GM21447 (cell line): ENCODE measurements around the gene LIG1.

ENCODE experiments used
- ATAC-seq: cut with Tn5 transposase; IDR thresholded peaks from one replicate; pipeline ENCODE4 v1.9.1; 2021; ENCODE audit not compliant: unreplicated experiment

LIG1 gene

DNA sequence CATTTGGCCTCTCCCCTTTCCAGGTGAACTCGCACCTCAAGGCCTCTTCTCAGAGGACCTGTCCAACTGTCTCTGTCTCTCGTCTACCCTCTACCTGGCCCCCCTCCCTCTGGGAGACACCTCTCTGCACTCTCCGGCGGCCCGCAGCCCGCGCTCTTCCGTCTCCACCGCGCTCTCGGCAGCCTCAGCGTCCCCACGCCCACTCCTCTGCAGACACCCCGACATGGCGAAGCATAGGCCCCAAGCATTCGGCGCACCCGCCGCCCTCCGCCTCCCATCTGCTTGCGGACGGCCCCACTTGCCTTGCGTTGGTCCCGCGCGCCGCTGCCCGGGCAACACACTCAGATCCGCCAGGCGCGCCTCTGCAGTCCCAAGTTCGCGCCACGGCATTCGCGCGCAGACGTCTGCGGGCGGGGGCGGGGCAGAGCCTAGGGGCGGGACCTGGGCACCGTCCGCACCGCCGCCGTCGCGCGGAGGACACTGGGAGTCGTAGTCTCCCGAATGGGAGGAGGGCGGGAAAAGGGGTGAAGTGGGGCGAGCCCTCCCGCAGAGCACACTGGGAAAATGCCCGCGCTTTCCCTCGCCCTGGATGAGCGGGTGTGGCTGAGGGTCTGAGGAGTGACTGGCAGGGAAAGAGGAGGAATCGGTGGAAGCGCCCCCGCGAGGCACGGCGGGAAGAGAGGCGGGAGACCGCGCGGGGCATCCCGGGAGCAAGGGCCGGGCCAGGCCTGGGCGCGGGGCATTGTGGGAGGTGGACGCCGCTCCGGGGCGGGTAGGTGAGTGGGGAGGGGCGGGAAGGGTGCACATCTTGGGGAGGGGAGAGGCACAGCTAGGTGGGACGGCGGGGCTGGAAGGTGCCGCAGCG lies at the start of gene LIG1, which contains the start of gene ZSWIM9:
LIG1 (minus strand) TSS at position 406 of the 865 bp plus-strand sequence. CDS start 4,778 bp downstream, outside the sequence.
ZSWIM9 (plus strand) TSS at position 742 of the 865 bp plus-strand sequence. CDS start 1,123 bp downstream, outside the sequence.
- ATAC-seq, result peak; percentile 67

DNA sequence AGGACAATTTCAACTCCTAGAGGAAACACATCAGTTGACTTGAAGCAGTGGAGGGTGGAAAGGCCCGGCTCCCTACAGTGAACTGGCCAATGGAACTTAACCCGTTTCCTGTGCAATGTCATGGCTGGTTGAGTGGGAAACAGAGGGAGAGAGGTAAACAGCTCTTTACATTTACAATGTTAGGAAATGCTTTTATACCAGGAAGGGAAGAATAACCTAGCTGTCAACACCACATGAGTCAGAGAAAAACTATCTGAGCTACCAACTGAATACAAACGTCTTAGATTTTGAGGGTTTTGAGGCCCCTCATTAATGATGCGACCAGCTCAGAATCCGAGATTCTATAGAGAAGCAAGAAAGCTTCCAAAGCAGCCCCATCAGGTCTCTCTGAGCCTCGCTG lies 48.9 kb upstream of the LIG1 start:
- no peak for ATAC-seq

DNA sequence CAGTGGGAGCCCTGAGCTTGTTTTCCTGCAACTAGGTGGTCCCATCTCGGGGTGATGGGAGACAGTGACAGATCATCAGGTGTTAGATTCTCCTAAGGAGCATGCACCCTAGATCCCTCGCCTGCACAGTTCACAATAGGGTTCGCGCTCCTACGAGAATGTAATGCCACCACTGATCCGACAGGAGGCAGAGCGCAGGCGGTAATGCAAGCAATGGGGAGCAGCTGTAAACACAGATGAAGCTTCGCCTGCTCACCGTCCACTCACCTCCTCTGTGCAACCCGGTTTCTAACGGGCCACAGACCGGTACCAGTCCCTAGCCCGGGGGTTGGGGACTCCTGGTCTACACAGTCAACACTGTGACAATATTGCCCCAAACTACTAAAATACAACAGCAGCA lies 46.8 kb upstream of the LIG1 start:
- ATAC-seq, result no peak

DNA sequence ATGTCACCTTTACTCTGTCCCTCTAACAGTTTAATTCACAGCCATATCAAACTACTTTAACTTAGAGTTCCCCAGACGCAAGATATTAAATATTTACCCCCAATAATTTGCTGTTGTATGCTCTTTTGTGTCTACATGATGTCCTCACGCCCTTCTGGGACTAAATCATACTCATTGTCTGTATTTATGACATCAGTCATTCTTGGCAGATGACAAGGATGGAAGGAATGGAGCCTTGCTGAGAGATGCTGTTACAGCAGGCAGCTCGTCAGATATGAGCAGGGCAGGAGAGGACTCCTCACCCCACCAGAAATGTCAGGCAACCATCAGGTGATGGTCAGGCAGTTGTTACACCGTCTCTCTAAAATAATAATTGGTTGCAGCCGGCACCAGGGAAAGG lies 43.8 kb upstream of the LIG1 start:
- ATAC-seq, result no peak

DNA sequence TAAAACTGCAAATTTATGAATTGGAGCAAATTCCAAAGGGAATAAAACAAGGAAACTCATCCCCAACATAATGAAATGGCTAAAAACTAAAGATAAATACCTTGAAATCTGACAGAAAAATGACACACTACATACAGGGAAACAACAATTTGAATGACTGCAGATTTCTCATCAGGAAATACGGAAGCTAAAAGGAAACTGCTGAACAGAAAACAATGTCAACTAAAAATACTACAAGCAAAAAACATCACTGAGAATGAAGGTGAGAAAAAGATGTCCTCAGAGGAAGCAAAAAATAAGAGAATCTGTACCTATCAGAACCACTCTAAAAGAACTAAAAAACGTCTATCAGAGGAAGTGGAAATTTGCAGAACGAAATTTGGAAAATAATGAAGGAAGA lies 39.9 kb upstream of the LIG1 start:
- ATAC-seq, result no peak

DNA sequence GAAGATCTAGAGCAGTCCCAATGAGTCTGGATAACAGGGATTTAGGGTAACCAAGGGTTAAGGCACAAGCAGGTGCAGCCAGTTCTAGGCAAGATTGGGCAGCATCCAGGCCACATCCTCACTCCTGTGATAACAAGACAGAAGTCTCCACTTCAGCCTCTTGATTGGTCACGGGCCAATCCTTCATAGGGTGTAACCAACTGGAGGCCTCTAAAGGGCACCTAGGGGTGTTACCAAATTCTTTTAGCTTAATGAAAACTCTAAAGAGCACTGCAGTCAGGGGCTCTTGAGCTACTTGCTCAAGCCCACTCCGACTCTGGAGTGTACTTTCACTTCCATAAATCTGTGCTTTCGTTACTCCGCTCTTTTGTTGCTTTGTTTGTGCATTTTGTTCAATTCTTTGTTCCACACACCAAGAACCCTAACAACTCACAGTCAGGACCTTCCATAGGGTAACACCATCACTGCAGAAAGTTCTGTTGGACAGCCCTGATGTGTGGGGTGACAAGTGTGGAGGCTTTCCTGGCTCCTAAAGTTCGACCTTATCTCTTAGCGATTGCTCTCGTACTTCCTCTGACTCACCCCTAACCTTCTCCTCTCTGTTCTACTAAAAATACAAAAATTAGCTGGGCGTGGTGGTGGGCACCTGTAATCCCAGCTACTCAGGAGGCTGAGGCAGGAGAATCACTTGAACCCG lies 36.4 kb upstream of the LIG1 start:
- no peak for ATAC-seq

DNA sequence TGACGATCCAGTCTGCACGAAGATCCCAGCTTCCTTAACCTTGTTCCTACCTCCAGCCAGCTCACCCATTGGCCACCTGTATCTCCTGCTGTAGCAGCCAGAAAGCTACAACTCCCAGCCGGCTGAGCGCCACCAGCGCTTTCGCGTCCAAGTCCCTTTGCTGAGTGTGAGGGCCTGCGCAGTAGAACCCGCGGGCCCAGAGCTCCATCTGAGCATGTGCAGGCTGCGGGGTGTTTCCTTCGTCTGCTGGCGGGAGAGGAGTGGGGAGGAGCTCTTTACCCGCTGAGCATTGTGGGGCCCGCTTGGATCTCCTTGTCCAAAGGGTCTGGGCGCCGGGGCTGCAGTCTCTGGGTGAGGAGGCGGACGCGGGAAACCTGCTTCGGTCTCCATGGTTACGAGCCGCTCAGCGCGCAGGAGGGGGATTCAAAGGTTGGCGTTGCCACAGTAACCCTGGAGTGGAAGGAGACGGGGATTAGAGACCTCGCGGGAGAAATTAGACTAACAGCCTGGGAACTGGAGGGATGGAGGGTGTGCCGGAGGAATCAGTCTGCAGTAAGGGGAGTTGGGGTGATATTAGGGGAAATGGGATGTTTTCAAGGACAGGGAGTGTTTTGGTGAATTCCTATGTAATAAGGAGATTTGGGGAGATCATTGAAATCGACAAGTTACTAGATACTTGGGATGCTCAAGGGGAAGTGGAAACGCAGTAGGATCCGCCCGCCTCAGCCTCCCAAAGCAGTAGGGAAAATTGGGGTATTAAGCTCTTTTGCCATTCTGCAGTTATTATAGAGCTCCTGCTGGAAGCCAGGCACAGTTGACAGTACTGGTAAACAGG lies 33.9 kb upstream of the LIG1 start:
- peak; percentile 88 for ATAC-seq

DNA sequence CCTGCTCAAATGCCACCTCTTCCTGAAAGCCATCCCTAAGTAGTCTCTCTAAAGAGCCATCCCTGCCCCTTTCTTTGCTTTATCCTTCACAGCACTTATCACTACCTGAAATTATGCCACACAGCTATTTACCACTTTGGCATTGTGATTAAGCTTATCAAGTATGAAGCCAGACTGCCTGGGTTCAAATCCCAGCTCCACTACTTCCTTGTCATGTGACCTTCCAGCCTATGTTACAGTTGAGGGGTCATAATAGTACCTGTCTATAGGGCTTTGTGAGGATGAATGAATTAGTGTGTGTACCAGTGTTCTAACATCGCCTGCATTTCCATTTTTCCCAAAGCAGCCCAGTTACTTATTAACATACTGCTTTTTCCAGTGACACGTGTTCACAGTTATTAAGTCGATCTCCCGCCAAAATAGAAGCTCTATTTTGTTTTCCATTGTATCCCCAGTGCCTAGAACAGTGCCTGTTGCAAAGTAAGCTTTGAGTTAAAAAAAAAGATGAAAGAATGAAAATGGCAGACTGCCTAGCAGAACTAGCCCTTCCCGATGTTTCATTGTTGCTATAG lies 33.2 kb upstream of the LIG1 start:
- no peak for ATAC-seq

DNA sequence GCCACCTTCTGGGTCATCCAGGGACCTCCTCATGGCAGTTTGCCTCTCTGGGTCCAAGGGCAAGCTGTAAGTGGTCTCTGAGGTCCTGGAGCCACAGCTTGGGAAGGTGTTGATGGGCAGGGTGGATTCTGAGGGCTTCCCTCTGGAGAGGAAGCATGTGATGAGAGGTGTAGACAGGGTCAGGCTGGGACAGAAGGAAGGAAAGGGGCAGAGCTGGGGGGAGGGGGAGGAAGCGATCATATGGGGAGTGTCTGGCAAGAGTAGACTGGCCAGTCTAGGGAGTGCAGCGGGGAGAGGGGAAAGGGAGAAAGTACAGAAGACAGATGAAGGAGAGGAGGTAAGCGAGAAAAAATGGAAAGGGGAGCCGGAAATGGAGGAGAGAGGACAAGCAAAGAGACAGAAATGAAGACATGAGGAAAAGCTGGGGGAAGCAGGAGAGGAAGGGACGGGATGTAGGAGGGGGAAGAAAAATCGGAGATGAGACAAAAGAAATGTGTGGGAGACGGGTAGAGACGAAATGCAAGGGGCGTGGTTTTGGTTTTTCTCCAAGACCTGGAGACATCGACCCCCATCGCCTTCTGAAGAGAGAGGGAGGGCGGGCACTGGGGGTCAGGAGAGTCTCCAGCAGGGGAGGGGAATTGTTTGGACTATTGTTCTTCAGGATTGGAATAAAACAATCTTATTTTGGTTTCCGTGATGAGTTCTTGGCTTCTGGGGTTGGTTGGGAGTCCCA lies 27.0 kb upstream of the LIG1 start:
- ATAC-seq, result no peak

DNA sequence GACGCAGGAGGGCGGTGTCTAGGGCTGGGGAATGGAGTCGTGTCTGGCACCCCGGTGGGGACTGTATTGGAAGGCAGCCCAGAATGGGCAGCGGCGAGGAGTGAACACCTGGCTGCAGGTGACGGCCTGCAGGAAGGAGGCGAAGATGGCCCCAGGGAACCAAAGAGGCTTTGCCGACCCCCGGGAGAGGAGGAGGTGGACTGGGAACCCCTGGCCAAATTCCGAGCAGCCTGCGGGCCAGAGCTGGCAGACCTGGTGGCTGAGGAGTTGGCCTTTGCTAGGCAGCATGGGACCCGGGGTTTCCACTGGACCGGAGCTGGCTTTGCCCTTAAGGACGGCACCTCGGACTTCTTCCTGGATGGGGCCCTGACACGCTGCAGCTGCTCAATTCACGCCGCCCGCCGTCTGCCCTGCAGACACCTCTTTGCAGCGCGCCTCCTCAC lies 26.2 kb upstream of the LIG1 start:
- ATAC-seq, result no peak

DNA sequence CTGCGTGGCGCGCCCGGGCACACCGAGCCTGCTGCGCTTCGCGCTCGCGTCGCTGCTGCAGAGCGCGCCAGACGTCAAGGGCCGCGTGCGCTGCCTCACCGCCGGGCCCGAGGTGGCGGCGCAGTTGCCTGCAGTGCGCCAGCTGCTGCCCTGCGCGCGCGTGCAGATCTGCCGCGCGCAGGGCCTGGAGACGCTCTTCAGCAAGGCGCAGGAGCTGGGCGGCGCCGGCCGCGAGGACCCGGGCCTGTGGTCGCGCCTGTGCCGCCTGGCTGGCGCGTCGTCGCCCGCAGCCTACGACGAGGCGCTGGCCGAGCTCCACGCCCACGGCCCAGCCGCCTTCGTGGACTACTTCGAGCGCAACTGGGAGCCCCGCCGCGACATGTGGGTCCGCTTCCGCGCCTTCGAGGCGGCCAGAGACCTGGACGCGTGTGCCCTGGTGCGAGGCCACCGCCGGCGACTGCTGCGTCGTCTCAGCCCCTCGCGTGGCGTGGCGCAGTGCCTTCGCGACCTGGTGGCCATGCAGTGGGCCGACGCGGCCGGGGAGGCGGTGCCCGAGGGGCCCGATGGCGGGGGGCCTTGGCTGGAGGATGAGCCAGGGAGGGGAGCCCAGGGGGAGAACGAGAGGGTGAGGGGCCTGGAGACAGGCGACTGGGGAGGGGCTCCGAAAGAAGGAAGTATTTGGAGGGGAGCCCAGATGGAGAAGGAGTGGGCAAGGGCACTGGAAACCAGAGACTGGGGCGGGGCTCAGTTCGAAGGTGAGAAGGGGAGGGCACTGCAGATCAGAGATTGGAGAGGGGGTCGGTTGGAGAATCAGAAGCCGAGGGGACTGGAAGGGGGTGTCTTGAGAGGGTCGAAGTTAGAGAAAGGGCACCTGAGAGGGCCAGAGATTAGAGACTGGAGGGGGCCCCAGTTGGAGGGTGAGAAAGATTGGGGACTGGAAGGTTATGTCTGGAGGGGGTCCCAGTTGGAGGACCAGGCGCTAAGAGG lies 25.0 kb upstream of the LIG1 start:
- ATAC-seq, result no peak

DNA sequence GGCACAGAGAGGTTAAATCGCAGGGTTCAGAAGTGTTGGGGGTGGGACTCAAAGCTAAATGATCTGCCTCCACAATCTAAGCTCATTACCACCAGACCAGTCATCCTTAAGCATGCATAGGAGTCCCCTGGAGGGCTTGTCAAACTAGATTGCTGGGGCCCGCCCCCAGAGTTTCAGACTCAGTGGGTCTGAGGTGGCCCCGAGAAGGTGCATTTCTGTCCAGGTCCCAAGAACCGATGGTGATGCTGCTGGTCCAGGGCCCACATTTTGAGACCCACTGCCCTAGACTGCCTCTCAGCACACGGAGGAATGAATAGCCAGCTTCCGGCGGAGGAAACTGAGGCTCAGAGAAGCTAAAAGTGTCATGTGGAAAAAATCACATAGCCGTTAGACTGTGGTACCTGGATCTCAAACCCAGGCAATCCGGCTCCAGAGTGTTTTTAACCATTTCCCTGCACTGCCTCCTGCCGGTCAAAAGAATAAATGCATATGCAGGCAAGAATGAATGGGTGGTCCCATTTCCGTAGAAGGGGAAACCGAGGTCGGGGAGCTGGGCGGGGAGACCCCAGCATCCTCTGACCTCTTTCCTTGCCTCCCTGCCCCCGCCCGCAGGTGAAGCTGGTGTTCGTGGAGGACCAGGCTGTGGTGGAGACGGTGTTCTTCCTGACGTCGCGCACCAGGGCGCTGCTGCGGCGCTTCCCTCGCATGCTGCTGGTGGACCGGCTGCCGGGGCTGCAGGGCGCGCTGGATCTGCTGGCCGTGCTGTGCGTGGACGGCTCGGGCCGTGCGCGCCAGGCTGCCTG lies 24.1 kb upstream of the LIG1 start:
- ATAC-seq, result no peak

DNA sequence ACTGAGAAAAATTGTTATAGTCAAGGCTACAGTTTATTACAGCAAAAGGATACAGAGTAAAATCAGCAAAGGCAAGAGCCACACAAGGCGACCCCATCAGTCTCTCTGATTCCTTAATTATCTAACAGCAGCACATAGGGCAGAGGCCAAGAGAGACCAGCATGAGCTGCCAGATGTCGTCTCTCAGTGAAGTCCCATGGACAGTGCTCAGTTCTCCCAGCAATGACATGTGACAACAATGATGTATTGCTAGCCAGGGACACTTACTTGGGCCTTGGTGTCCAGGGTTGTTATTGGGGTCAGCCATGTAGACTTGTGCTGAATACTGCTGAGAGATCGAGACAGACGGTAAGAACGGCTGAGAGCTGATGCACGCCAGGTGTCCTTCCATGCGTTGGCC lies 22.6 kb upstream of the LIG1 start:
- ATAC-seq, result no peak

DNA sequence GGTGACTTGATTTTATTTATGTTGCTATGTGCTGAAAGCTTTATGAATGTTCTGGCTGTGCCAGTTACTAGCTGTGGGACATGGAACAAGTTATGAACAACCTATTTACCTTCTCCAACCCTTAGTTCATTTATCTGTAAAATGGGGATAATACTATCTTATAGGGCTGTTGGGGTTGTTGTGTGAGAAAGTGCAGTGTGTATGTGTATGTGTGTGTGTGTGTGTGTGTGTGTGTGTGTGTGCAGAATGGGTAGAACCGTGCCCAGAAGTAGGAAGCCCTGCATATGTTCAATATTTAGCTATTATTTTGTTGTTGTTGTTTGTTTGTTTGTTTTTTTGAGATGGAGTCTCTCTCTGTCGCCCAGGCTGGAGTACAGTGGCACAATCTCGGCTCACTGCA lies 20.7 kb upstream of the LIG1 start:
- ATAC-seq, result no peak

DNA sequence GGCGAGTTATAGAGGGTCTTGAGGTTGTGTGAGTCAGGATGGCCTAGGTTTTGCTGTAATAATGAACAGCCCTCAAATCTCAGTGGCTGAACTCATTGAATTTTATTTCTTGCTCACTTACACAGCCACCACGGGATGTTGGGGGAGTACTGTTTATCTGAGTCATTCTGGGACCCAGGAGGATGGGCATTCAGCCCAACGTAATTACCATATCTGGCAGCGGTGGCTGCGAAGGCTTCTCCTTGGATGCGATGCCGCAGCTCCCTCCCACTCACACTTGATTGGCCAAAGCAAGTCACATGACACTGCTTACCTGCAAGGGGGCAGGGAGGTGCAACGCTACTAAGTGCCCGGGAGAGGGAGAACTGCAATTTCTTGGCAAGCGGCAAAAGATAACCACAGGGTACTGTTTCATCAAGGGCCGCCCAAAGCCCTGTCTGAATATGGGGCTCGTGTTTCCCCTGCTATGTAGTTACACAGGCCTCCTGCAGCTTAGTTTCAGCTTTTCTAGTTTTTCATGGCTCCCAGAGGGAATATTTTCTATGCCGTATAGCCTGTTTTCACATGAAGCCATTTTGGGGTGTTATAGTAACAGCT lies 20.2 kb upstream of the LIG1 start:
- ATAC-seq, result no peak

DNA sequence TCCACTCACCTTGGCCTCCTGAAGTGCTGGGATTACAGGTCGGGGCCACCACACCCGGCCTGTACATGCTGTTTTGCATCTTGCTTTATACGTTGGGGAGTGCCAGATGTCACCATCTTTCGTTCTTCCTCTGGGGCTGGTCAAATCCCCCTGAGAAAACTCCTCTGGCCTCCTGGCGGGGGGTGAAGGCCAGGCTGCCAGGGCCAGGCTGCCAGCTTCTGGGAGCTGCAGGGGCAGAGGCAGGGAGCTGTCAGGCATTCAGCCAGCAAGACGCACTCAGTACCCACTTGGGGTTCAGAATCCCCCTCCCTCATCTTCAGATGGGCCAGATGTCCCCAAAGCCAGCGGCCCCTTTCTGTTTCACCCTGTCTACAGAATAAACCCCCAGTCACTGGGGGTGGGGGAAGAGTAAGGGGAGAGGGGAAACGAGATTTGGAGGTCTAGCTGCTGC lies 16.4 kb upstream of the LIG1 start:
- peak; percentile 51 for ATAC-seq

DNA sequence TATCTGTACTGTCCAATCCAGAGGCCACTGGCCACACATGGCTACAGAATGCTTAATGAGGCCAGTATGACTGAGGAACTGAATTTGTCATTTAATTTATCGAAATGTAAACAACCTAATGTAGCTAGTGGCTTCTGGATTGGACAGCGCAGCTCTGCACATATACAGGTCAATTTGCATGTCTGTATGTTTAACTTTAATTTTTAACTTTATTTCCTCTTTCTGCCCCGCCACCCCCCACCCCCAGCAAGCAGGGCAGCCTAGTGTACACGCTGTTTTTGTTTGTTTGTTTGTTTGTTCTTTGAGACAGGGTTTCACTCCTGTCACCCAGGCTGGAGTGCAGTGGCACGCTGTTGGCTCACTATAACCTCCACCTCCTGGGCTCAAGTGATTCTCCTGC lies 15.9 kb upstream of the LIG1 start:
- ATAC-seq, result peak; percentile 62

DNA sequence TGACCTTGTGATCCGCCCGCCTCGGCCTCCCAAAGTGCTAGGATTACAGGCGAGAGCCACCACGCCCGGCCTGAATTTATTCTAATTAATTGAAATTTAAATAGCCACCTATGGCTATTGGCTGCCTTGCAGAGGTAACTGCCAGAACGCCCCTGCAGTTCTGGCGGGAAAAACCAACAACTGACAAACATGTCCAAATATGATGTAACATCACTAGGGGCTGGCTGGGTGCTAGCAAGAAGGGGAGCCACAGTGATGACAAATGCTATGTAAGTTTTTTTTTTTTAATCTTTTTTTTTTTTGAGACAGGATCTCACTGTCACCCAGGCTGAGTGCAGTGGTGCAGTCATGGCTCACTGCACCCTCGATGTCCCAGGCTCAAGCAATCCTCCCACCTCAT lies 13.2 kb upstream of the LIG1 start:
- no peak for ATAC-seq
